Activated T-helper 17 cell treated with anti-CD3 and anti-CD28 coated beads, Interleukin-2, amount 50 U/mL, for 72 hours (primary cell): ENCODE results near the gene PRB4. TPM values are rescaled to one million over a fixed set of nuclear protein-coding genes. Genes with fewer than 3 reads are reported as not detected.
"Not testable (repeated sequence)": the region's sequence is repeated elsewhere in the genome, so short reads cannot be mapped to it uniquely, and the experiment has no call there.

Source experiments
- ATAC-seq: fragments of 150-1000 bp; cut with Tn5 transposase; replicated peaks from 2 replicates; pipeline ENCODE4 v1.10.0; 2021; ENCODE audit warnings: mild to moderate bottlenecking, moderate library complexity
- H3K27ac Mint-ChIP-seq: one replicate; pipeline ENCODE4 v1.8.0; 2022; ENCODE audit warnings: mixed read lengths
- H3K27me3 Mint-ChIP-seq: one replicate; pipeline ENCODE4 v1.8.0; 2022; ENCODE audit warnings: mixed read lengths
- H3K36me3 Mint-ChIP-seq: one replicate; pipeline ENCODE4 v1.8.0; 2022; ENCODE audit warnings: low read depth, mild to moderate bottlenecking, mixed read lengths
- H3K4me1 Mint-ChIP-seq: one replicate; pipeline ENCODE4 v1.8.0; 2022; ENCODE audit warnings: mixed read lengths
- H3K4me3 Mint-ChIP-seq: one replicate; pipeline ENCODE4 v1.8.0; 2022; ENCODE audit warnings: mild to moderate bottlenecking, mixed read lengths
- H3K9me3 Mint-ChIP-seq: one replicate; pipeline ENCODE4 v1.8.0; 2022; ENCODE audit warnings: mixed read lengths
- total RNA-seq, 2 donors: library from RNA; stranded (reverse); gene quantifications; one replicate each; pipeline ENCODE4 v1.2.3, GENCODE V29; 2022

PRB4 gene
- not detected for total RNA-seq

- Mint-ChIP-seq H3K27me3 (no peaks in the 10 kb centered on the region), H3K27ac (no peak within 1 kb of the TSS), H3K36me3 (no peaks in the 10 kb centered on the region), H3K4me1 (no peaks in the 10 kb centered on the region), H3K4me3 (no peak within 1 kb of the TSS), H3K9me3 (peaks cover 22% of the 10 kb centered on the region)
- ATAC-seq = no peak
These were observed at the start of gene PRB4 for GRCh38 chr12:11310336-11310735. Gene PRB4, minus strand, starts transcription at chr12:11310436. Its CDS starts 38 bp downstream, at chr12:11310398.

GRCh38 chr12:11351736-11352135, 41.5 kb upstream of the PRB4 start:
- H3K27ac Mint-ChIP-seq, H3K36me3 Mint-ChIP-seq, H3K9me3 Mint-ChIP-seq, ATAC-seq, H3K4me1 Mint-ChIP-seq, H3K4me3 Mint-ChIP-seq, H3K27me3 Mint-ChIP-seq: not testable (repeated sequence)

- Mint-ChIP-seq H3K4me3 (no peak overlapping the region), H3K4me1 (no peaks in the 10 kb centered on the region), H3K27ac (no peak overlapping the region), H3K36me3 (no peaks in the 10 kb centered on the region), H3K27me3 (no peaks in the 10 kb centered on the region), H3K9me3 (peaks cover 3% of the 10 kb centered on the region)
- ATAC-seq = no peak
These were observed 38.2 kb upstream of the PRB4 start for GRCh38 chr12:11348439-11348838.

GRCh38 chr12:11347810-11348209, 37.6 kb upstream of the PRB4 start:
- Mint-ChIP-seq H3K27me3 (no peaks in the 10 kb centered on the region), H3K4me3 (no peak overlapping the region), H3K36me3 (no peaks in the 10 kb centered on the region), H3K27ac (no peak overlapping the region), H3K4me1 (no peaks in the 10 kb centered on the region), H3K9me3 (peaks cover 3% of the 10 kb centered on the region)
- no peak for ATAC-seq

GRCh38 chr12:11344500-11344899, 34.3 kb upstream of the PRB4 start:
- H3K4me1 Mint-ChIP-seq = no peaks in the 10 kb centered on the region

GRCh38 chr12:11324426-11324825, 14.2 kb upstream of the PRB4 start:
- H3K4me3 Mint-ChIP-seq = no peak overlapping the region
- H3K27ac Mint-ChIP-seq = no peak overlapping the region
- H3K27me3 Mint-ChIP-seq = no peaks in the 10 kb centered on the region
- no peaks in the 10 kb centered on the region for H3K4me1 Mint-ChIP-seq
- H3K36me3 Mint-ChIP-seq = no peaks in the 10 kb centered on the region
- H3K9me3 Mint-ChIP-seq = peaks cover 9% of the 10 kb centered on the region
- no peak for ATAC-seq

More at GRCh38 chr12:11344500-11344899, 34.3 kb upstream of the PRB4 start:
- Mint-ChIP-seq H3K9me3 (peaks cover 3% of the 10 kb centered on the region), H3K27ac (no peak overlapping the region), H3K36me3 (no peaks in the 10 kb centered on the region), H3K27me3 (no peaks in the 10 kb centered on the region), H3K4me3 (no peak overlapping the region)
- ATAC-seq = no peak

GRCh38 chr12:11321980-11322379, 11.7 kb upstream of the PRB4 start:
- Mint-ChIP-seq H3K9me3 (peaks cover 18% of the 10 kb centered on the region), H3K36me3 (no peaks in the 10 kb centered on the region), H3K4me1 (no peaks in the 10 kb centered on the region), H3K27me3 (no peaks in the 10 kb centered on the region), H3K4me3 (no peak overlapping the region), H3K27ac (no peak overlapping the region)
- no peak for ATAC-seq

GRCh38 chr12:11307143-11307542, 3.1 kb downstream of the PRB4 start:
- H3K27me3 Mint-ChIP-seq = no peaks in the 10 kb centered on the region
- no peak overlapping the region for H3K27ac Mint-ChIP-seq
- peaks cover 23% of the 10 kb centered on the region for H3K9me3 Mint-ChIP-seq
- H3K4me1 Mint-ChIP-seq = no peaks in the 10 kb centered on the region
- ATAC-seq = no peak
- no peak overlapping the region for H3K4me3 Mint-ChIP-seq
- H3K36me3 Mint-ChIP-seq = no peaks in the 10 kb centered on the region

GRCh38 chr12:11273449-11273848, 36.8 kb downstream of the PRB4 start:
- Mint-ChIP-seq H3K4me1 (no peaks in the 10 kb centered on the region), H3K9me3 (no peaks in the 10 kb centered on the region), H3K4me3 (no peak overlapping the region), H3K27ac (no peak overlapping the region), H3K27me3 (no peaks in the 10 kb centered on the region), H3K36me3 (no peaks in the 10 kb centered on the region)
- ATAC-seq = no peak

GRCh38 chr12:11269607-11270006, 40.6 kb downstream of the PRB4 start, which contains the start of gene PRB3:
Gene PRB3, minus strand, starts transcription at chr12:11269707. Its CDS starts 38 bp downstream, at chr12:11269669.
- H3K9me3 Mint-ChIP-seq = no peaks in the 10 kb centered on the region
- H3K4me3 Mint-ChIP-seq = no peak within 1 kb of the TSS
- no peaks in the 10 kb centered on the region for H3K4me1 Mint-ChIP-seq
- no peaks in the 10 kb centered on the region for H3K36me3 Mint-ChIP-seq
- no peak for ATAC-seq
- no peaks in the 10 kb centered on the region for H3K27me3 Mint-ChIP-seq
- H3K27ac Mint-ChIP-seq = no peak within 1 kb of the TSS

GRCh38 chr12:11264501-11264900, 45.7 kb downstream of the PRB4 start:
- no peaks in the 10 kb centered on the region for H3K4me1 Mint-ChIP-seq
- no peak for ATAC-seq
- H3K27ac Mint-ChIP-seq = no peak overlapping the region
- H3K4me3 Mint-ChIP-seq = no peak overlapping the region
- H3K36me3 Mint-ChIP-seq = no peaks in the 10 kb centered on the region
- H3K27me3 Mint-ChIP-seq = no peaks in the 10 kb centered on the region
- peaks cover 17% of the 10 kb centered on the region for H3K9me3 Mint-ChIP-seq

Other genes with a start within 250 kb of the PRB4 start
- gene TAS2R46, start 248.1 kb downstream of the PRB4 start, total RNA-seq = 1 to 10 TPM; 1.8 to 3.1 TPM
- 1 to 10 TPM; 1.9 TPM for gene TAS2R43, start 218.1 kb downstream of the PRB4 start, total RNA-seq
- 1 to 10 TPM; 4.0 to 6.0 TPM for gene TAS2R30, start 175.8 kb downstream of the PRB4 start, total RNA-seq
- 1 to 10 TPM; 8.2 to 9.7 TPM for gene SMIM10L1, start 139.2 kb downstream of the PRB4 start, total RNA-seq
- not detected for gene TAS2R42, start 123.5 kb downstream of the PRB4 start, total RNA-seq
- not detected for gene PRB3, start 40.7 kb downstream of the PRB4 start, total RNA-seq
- gene PRB2, start 85.1 kb upstream of the PRB4 start, total RNA-seq = not detected